HL-60/S4 (cell line): ENCODE data around the gene LITAF.
"Not testable (repeated sequence)": the region's sequence is repeated elsewhere in the genome, so short reads cannot be mapped to it uniquely, and the experiment has no call there.

Source experiments
- in situ Hi-C: fragments of 300-500 bp; cut with MboI; formaldehyde crosslinking; loops from 2 replicates; pipeline ENCODE4 v1.14.3; 2022; ENCODE audit warnings: low sequenced_read_pairs

LITAF gene

DNA sequence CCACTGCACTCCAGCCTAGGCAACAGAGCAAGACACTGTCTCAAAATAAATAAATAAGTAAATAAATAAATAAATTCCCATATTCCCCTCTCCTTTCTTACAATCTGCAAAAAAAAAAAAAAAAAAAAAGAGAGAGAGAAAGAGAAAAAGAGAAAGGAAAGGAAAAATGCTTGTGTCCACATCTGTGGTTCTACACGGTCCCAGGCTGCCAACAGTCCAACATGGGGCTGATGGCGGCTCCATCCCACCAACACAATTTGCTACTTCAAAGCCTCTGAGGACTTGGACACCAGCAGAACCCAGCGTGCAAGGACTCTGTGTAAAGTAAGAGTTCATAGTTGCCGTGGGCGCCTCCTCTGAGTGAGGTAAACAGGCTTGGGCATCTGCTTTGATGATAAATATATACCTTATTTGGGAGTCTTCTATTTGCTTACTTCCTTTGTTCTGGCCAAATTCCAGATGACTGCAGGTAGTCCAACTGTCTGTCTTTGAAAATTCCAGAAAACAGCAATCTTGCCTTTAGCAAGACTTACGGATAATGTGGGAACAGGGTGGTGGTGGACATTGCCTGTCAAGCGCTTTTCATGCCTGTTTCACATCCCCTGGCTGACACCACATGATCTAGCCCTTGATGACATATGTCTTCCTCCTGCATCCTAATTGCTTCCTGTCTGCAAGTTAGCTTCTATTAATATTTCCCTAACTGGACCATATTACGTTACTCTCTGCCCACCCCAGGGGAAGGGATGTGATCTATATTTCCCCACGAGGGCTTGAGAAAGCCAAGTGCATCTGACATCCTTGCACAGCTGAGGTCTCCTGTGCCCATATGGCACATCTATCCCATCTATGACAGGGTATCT is 10.1 kb downstream of the LITAF start:
- in situ Hi-C loops, result no loop called here

DNA sequence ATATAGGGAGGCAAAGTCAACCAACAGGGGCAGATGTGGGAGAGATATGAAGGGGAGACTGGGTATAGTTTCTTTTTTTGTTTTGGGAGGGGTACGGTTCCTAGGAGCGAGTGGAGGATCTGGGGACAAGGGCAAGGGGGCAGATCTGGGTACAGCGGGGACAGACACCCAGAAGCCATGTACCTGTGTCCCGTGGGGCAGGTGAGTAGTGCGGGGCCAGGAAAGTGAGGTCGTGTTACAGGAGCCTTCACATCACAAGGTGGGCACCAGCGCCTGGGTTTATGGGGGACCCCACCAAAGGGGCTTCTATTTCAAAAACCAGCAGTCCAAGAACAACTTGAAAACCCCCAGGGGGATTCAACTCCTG is 11.5 kb downstream of the LITAF start:
- in situ Hi-C loops, result no loop called here

DNA sequence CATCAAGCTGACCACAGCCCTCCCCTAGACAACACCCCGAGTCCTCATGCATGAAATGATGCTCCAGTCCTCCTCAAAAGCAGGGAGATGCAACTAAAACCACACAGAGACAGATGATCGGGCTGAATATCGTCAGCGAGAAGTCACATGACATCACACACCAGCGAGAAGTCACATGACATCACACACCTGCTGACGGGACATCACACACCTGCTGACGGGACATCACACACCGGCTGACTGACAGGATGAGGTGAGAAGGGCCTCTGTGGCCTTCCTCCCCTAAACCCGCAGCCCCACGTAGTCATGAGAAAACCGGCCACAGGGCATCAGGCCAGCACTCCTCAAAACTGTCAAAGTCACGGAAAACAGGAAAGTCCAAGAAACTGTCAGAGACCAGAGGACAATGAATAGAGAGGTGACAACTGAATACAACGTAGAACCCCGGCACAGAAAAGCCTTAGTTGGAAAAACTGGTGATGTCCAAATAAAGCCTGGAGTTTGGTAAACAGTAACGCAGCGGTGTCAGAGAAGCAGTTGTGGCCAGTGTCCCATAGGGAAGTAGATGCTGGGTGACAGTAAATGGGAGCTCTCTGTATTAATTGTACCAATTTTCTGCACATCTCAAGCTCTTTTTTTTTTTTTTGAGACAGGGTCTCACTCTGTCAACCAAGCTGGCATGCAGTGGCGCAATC is 14.3 kb downstream of the LITAF start:
- in situ Hi-C loops, result no loop called here

DNA sequence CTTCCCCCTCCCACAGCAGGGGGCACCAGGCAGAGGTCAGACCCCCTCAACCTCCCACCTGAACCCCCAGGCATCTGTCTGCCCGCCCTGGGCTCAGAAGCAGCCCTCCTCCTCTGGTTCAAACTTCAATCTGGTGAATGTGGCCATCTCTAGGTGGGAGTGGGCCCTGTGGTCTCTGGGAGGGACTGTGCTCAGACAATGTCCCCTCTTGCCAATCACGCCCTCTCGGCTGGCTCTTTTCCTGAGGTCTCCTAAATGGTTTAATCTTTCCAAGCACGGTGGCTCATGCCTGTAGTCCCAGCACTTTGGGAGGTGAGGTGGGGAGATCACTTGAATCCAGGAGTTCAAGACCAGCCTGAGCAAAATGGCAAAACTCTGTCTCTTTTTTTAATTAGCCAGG is 15.2 kb downstream of the LITAF start:
- in situ Hi-C loops, result no loop called here

DNA sequence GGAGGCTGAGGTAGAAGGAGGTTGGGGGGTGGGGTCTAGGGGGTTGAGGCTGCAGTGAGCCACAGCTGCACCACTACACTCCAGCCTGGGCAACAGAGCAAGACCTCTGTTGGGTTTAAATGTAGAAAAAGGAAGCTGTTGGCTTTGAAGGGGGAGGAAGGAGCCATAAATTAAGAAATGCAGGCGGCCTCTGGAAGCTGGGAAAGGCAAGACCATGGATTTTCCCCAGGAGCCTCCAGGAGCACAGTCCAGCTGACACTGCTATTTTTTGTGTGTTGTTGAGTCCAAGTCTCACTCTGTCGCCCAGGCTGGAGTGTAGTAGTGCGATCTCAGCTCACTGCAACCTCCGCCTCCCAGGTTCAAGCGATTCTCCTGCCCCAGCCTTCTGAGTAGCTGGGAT is 15.9 kb downstream of the LITAF start:
- in situ Hi-C loops, result no loop called here

DNA sequence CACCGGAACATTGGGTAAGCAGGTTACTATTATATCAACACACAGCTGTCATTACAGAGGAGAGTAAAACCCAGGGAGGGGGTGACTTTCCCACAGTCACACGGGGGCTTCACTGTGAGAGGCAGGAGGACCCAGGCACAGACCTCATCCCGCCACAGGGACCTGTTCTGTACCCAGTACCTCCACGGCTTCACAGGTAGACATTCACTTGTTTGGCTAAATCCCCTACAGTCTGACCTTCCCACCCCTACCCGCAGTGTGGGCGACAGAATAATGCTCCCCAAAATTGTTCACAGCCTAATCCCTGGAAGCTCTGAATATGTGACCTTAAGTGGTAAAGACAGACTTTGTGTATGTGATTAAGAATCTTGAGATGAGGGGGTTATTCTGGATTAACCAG is 16.5 kb downstream of the LITAF start:
- in situ Hi-C loops, result no loop called here

DNA sequence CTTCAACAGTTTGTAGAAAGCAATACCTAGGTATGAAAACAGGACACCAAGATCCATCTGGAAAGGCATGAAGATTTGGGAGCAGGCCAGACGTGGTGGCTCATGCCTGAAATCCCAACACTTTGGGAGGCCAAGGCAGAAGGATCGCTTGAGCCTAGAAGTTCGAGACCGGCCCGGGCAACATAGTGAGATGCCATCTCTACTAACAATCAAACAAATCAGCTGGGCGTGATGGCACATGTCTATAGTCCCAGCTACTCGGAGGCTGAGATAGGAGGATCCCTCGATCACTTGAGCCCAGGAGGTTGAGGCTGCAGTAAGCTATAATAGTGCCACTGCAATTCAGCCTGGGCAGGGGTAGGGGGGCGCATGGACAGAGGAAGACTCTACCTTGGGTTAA is 20.3 kb downstream of the LITAF start:
- in situ Hi-C loops, result no loop called here

DNA sequence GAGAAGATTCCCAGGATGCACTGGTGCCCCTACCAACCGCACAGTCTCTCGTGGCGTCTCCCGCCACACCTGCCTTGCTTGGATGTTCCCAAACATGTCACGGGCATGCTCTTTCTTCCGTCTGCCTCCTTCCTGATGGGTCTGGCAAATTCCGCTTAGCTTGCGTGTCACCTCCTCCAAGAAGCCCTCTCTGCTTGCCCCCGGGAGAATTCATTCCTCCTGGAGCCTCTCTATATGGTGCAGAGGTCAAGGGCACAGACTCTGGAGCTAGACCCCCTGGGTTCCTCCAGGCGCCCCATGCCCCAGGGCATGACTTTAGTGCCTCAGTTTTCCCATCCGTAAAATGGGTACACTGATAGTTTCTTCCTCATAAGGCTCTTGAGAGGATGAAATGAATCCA is 21.1 kb downstream of the LITAF start:
- in situ Hi-C loops, result no loop called here

DNA sequence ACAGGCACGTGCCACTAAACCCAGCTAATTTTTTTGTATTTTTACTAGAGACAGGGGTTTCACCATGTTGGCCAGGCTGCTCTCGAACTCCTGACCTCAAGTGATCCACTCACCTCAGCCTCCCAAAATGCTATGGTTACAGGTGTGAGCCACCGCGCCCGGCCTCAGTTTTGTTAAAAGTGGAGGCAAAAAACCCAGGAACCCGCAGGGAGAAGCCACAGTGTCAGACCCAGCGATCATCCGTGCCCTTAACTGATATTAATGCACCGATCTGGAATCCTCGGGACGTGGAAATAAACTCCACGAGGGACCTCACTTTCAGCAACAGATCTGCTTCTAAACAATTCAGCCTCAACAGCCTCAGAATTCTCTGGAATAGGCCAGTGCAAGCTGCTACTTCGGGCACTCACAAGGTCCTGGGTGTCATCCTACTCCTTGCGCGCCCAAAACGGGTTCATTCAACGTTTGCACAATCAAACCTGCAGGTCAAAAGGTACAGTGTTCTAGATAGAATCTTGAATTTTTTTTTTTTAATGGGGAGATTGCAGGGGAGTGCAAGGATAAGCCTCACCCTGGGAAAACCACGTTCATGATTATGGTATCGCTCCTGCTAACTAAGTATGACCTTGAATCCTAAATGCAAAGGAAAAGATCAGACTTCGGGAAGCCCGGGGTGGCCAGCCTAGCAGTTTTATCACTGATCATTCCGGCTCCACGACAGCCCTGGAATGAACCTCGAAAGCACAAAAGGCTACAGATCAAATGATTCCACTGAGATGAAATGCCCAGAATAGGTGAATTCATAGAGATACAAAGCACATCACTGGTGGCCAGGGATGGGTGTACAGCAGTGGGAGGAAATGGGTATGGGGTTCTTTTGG is 22.4 kb downstream of the LITAF start:
- in situ Hi-C loops, result no loop called here

DNA sequence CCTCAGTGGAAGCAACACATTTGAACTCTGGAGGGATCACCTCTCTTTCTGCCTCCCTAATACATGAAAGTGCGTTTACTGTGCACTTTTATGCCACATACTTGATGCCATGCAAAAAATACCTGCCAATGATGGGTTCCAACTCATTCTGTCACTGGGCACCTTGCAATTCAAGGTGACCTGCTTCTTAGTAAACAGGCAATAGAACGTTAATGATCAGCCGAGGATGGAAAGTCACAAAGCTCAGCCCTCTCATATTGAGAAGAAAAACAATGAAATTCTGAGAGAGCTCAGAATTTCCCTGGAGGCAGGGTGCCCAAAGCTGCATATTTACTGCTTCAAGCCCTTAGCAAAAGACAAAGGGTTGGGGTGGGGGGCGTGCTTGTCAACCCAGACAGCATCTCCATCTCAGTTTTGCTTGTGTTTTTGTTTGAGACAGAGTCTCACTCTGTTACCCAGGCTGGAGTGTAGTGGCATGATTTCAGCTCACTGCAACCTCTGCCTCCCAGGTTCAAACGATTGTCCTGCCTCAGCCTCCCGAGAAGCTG is 23.2 kb downstream of the LITAF start:
- in situ Hi-C loops, result no loop called here

DNA sequence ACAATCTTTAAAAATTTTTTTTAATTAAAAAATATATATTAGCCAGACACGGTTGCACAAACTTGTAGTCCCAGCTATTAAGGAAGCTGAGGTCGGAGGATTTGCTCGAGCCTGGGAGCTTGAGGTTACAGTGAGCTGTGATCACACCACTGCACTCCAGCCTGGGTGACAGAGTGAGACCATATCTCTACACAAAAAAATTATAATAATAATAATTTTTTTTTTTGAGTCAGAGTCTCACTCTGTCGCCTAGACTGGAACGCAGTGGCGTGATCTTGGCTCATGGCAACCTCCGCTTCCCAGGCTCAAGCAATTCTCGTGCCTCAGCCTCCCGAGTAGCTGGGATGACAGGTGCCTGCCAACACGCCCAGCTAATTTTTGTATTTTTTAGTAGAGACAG is 23.8 kb downstream of the LITAF start:
- in situ Hi-C loops, result no loop called here

DNA sequence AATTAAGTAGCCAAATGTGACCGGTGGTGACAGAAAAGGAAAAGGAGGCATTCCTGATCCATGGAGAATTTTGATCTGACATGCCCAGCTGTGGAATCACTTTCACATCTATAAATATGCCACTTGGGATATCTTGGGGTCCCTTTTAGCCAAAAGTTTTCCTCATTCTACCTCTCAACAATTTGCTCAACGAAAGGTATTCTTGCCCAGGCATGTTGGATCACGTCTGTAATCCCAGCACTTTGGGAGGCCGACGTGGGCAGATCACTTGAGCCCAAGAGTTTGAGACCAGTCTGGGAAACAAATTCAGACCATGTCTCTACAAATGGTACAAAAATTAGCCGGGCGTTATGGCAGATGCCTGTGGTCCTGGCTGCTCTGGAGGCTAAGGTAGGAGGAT is 24.3 kb downstream of the LITAF start:
- in situ Hi-C loops, result no loop called here

DNA sequence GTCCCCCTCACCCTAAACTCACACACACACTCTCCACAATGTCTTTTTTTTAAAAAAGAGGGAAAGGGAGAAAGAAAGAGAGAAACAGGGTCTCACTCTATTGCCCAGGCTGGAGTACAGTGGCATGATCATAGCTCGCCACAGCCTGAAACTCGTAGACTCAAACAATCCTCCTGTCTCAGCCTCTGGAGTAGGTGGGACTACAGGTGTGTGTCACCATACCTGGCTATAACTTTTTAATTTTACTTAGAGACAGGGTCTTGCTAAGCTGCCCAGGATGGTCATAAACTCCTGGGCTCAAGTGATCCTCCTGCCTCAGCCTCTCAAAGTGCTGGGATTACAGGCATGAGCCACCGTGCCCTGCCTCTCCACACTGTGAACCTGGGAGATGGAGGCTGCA is 24.9 kb downstream of the LITAF start:
- in situ Hi-C loops, result no loop called here

DNA sequence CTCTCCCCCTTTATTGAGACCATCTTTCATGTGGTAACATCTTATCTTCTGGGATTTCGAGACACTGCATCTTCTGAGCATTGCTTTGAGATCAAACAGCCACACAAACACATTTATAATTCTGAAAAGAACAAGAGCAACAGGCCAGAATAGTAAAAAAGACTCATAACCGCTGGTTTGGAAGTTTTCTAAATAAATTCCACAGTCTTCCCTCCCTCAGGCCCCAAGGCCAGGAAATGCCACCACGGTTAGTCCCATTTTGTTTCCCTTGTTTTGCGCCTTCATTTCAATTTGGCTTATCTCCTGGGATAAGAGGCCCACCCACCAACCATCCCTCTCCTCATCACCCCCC is 25.3 kb downstream of the LITAF start:
- in situ Hi-C loops, result no loop called here

DNA sequence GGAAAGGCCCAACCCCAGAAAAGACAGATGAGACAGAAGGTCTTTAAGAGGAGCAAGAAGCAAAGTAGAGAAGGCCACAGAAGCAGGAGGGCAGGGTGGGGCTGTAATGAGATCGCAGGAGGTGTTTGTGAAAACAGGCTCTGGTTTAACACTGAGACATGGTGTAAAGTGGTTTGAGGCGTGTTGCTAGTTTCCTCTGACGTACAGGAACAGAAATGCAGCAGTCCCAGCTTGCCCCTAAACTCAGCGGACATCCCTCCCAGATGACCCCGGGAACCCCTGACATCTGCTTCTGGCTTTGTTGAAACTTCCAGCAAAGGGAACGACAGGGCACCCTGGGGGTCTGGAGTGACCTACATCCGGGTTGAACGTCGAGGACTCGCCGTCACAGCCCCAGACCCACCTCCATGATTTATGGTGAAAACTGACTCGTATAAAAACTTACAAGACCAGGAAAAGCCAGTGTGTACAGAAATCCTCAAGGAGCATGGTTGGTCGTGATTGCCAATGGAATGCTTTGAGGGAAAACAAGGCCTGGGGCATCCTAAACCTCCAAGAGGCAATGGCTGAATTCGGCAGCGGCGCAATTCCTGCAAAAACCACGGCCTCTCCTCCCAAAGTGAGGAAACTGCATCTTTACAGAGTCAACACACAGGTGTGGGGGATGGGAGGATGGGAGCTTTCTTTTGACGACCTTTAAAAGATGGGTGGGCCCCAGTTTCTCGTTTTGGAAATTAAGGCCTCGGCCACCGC is 25.8 kb downstream of the LITAF start:
- in situ Hi-C loops, result no loop called here

DNA sequence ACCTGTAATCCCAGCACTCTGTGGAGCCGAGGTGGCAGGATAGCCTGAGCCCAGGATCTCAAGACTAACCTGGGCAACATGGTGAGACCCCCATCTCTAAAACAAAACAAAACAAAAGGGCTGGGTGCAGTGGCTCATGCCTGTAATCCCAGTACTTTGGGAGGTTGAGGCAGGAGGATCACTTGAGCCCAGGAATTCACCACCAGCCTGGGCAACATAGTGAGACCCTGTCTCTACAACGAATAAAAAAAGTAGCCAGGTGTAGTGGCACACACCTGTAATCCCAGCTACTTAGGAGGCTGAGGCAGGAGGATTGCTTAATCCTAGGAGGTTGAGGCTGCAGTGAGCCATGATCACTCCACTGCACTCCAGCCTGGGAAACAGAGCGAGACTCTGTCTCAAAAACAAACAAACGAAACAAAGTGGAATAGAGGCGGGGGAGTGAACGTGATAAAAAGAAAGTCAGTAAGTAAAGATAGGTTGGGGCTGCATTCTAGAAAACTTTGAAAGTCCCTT is 28.4 kb downstream of the LITAF start:
- in situ Hi-C loops, result not testable (repeated sequence)

DNA sequence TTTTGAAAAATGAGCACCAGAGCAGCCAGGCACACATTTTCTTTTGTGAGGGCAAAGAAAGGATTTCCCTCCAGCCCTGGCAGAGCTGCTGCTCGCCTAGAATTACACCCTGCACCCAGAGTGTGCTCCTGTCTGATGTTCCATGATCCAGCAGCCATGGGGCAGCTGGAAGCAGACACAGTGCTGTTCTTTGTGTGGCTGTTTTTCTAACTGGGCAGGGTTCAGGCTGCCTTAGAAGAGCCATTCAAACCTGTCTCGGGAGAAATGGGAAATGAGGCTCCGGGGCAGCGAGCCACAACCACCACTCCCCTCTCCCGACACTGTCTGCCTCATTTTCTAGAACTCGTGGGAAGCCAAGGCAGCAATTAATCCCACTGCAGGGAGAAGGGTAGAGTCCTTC is 28.9 kb downstream of the LITAF start:
- in situ Hi-C loops, result no loop called here

DNA sequence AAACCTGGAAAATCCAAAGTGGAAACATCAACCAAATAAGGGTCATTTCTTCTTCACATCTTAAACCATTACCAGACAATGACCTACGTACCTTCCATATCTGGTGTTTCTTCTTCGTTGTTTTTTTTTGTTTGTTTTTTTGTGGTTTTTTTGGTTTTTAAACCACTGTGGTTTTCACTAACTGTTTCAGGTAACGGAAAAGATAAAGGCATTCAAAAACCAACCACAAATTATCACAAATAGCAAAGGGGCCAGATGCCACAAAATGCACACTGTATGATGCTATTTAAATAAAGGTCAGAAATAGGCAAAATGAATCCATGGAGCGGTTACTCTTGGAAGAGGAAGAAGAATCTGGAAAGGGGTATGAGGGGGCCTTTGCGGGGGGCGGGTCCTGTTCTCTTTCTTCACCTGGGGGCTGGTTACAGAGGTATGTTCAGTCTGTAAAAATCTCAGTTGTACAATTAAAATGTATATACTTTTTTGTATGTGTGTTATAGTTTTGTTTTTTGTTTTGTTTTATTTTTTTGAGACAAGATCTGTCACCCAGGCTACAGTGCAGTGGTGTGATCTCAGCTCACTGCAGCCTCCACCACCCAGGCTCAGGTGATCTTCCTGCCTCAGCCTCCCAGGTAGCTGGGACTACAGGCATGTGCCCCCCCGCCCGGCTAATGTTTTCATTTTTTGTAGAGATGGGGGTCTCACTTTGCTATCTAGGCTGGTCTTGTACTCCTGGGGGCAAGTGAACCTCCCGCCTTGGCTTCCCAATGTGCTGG is 29.6 kb downstream of the LITAF start:
- in situ Hi-C loops, result no loop called here

DNA sequence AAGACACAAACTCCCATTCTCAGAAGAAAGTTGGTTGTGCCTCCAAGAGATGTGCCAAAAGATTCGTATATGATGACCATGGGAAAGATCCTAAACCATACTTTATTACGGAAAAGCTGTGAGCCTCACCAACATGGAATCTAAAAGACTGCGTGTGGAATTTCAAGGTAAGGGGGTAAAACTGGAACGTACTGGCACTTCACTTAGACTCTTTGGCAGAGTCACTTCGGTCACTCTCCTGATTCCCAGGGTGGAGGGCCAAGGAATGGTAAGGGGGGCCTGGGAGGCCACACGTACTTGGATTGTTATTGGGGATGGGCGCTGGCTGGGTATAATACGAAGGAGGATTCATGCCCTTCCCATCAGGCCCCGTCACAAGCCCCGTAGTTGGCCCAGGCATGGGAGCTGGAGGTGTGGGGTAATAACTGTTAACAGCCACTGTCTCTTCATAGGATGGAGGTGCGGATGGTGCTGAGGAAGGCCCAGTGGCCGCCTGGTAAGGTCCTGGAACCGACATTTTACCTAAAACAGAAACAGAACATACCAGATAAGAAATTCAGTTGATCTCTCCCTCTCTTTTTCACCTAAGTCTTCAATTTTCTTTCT is 30.4 kb downstream of the LITAF start:
- in situ Hi-C loops, result no loop called here
